HepG2 (cell line): ENCODE data around the gene CSNK1D. TPM values are rescaled to one million over a fixed set of nuclear protein-coding genes. Genes with fewer than 3 reads are reported as not detected.

Experiments used
- ARID2 ChIP-seq: sonication (generic); formaldehyde crosslinking; IDR thresholded peaks from 2 replicates; pipeline ENCODE4 v1.8.1; 2022; ENCODE audit warnings: mild to moderate bottlenecking, missing genetic modification reagents, borderline replicate concordance
- BCL6 ChIP-seq: IDR thresholded peaks from 2 replicates; pipeline ENCODE4 v1.6.1; 2016; ENCODE audit warnings: missing genetic modification reagents, missing compliant biosample characterization
- BRD4 ChIP-seq: sonication (generic); formaldehyde crosslinking; IDR thresholded peaks from 2 replicates; pipeline ENCODE4 v1.4.0; 2020; ENCODE audit warnings: missing genetic modification reagents
- CENPX ChIP-seq: sonication (generic); formaldehyde crosslinking; IDR thresholded peaks from 2 replicates; pipeline ENCODE4 v1.9.0; 2021; ENCODE audit warnings: mild to moderate bottlenecking, missing genetic modification reagents, moderate library complexity
- CREB1 ChIP-seq, 2 experiments: fragments of 450-650 bp in 1 of 2; IDR thresholded peaks; 2 replicates each; pipeline ENCODE4 v1.6.1; 2016 to 2017; ENCODE audit warnings: control low read depth in 1 of 2, mild to moderate bottlenecking in 1 of 2, missing compliant biosample characterization in 1 of 2, missing genetic modification characterization in 1 of 2
- HIVEP1 ChIP-seq: sonication (generic); formaldehyde crosslinking; IDR thresholded peaks from 2 replicates; pipeline ENCODE4 v1.4.0; 2020; ENCODE audit warnings: mild to moderate bottlenecking, missing genetic modification reagents
- HMG20A ChIP-seq: IDR thresholded peaks from 2 replicates; pipeline ENCODE4 v1.6.1; 2016; ENCODE audit warnings: borderline replicate concordance
- IRF2 ChIP-seq: IDR thresholded peaks from 2 replicates; pipeline ENCODE4 v1.6.1; 2018; ENCODE audit warnings: missing genetic modification reagents, missing compliant biosample characterization
- KAT7 ChIP-seq: IDR thresholded peaks from 2 replicates; pipeline ENCODE4 v1.6.1; 2018; ENCODE audit warnings: borderline replicate concordance, missing compliant biosample characterization
- KDM3A ChIP-seq: IDR thresholded peaks from 2 replicates; pipeline ENCODE4 v1.6.1; 2018; ENCODE audit warnings: low read depth, missing compliant biosample characterization
- KDM4B ChIP-seq: sonication (generic); formaldehyde crosslinking; IDR thresholded peaks from 2 replicates; pipeline ENCODE4 v1.4.0; 2020; ENCODE audit warnings: missing genetic modification reagents
- NCOA5 ChIP-seq: sonication (generic); formaldehyde crosslinking; IDR thresholded peaks from 2 replicates; pipeline ENCODE4 v1.4.0; 2020; ENCODE audit warnings: missing genetic modification reagents
- NFE2 ChIP-seq: sonication (generic); formaldehyde crosslinking; IDR thresholded peaks from 2 replicates; pipeline ENCODE4 v1.4.0; 2020; ENCODE audit warnings: missing genetic modification reagents
- NFYB ChIP-seq: sonication (generic); formaldehyde crosslinking; IDR thresholded peaks from 2 replicates; pipeline ENCODE4 v1.4.0; 2020; ENCODE audit warnings: missing genetic modification reagents
- SAFB2 ChIP-seq: sonication (generic); formaldehyde crosslinking; IDR thresholded peaks from 2 replicates; pipeline ENCODE4 v1.5.1; 2020; ENCODE audit warnings: missing genetic modification reagents, low read depth, mild to moderate bottlenecking, borderline replicate concordance
- SNAI1 ChIP-seq: sonication (generic); formaldehyde crosslinking; IDR thresholded peaks from 2 replicates; pipeline ENCODE4 v1.5.0; 2020; ENCODE audit warnings: mild to moderate bottlenecking, missing genetic modification reagents, borderline replicate concordance
- SSRP1 ChIP-seq: IDR thresholded peaks from 2 replicates; pipeline ENCODE4 v1.6.1; 2016; ENCODE audit warnings: control low read depth
- TARDBP ChIP-seq: sonication (generic); formaldehyde crosslinking; IDR thresholded peaks from 2 replicates; pipeline ENCODE4 v1.8.0; 2022; ENCODE audit warnings: mild to moderate bottlenecking, missing genetic modification reagents
- TCF7 ChIP-seq: sonication (generic); IDR thresholded peaks from 2 replicates; pipeline ENCODE4 v1.6.1; 2016; ENCODE audit warnings: antibody characterized with exemption, low read depth
- TOPORS ChIP-seq: sonication (generic); formaldehyde crosslinking; IDR thresholded peaks from 2 replicates; pipeline ENCODE4 v1.8.0; 2023; ENCODE audit warnings: mild to moderate bottlenecking, missing genetic modification reagents
- ZBTB3 ChIP-seq: sonication (generic); formaldehyde crosslinking; IDR thresholded peaks from 2 replicates; pipeline ENCODE4 v1.4.0; 2020; ENCODE audit warnings: low read depth, mild to moderate bottlenecking, moderate library complexity, missing genetic modification reagents, borderline replicate concordance
- ZNF331 ChIP-seq: sonication (generic); formaldehyde crosslinking; IDR thresholded peaks from 2 replicates; pipeline ENCODE4 v1.4.0; 2020; ENCODE audit warnings: missing genetic modification reagents
- ZNF512 ChIP-seq: sonication (generic); formaldehyde crosslinking; IDR thresholded peaks from 2 replicates; pipeline ENCODE4 v1.4.0; 2020; ENCODE audit warnings: mild to moderate bottlenecking, missing genetic modification reagents
- ZNF549 ChIP-seq: sonication (generic); formaldehyde crosslinking; IDR thresholded peaks from 2 replicates; pipeline ENCODE4 v1.5.0; 2020; ENCODE audit warnings: missing genetic modification reagents
- ZNF605 ChIP-seq: sonication (generic); formaldehyde crosslinking; IDR thresholded peaks from 2 replicates; pipeline ENCODE4 v1.8.0; 2022; ENCODE audit warnings: mild to moderate bottlenecking, missing genetic modification reagents
- ZNF672 ChIP-seq: sonication (generic); formaldehyde crosslinking; IDR thresholded peaks from 2 replicates; pipeline ENCODE4 v1.8.1; 2022; ENCODE audit warnings: missing genetic modification reagents
- ZNF713 ChIP-seq: sonication (generic); formaldehyde crosslinking; IDR thresholded peaks from 2 replicates; pipeline ENCODE4 v1.4.0; 2020; ENCODE audit warnings: mild to moderate bottlenecking, missing genetic modification reagents
- ZNF737 ChIP-seq: sonication (generic); formaldehyde crosslinking; IDR thresholded peaks from 2 replicates; pipeline ENCODE4 v1.5.0; 2020; ENCODE audit warnings: missing genetic modification reagents, mild to moderate bottlenecking, borderline replicate concordance
- ZSCAN22 ChIP-seq: sonication (generic); formaldehyde crosslinking; IDR thresholded peaks from 2 replicates; pipeline ENCODE4 v1.4.0; 2020; ENCODE audit warnings: mild to moderate bottlenecking, missing genetic modification reagents
- polyA plus RNA-seq, 8 experiments: library from polyadenylated mRNA; depleted of rRNA in 3 of 8; stranded (reverse) in 7 of 8; unstranded in 1 of 8; fragments of >200 nt; fragmentation: Illumina TruSeq in 4 of 8; extraction: Trizol in 4 of 8; gene quantifications; 2 replicates each; pipeline versions ENCODE4 v1.2.1 to v1.2.3, GENCODE V29; 2011 to 2016; ENCODE audit warnings: low read depth in 4 of 8, missing spikeins in 1 of 8, mixed read lengths in 1 of 8; ENCODE audit not compliant: insufficient read depth in 1 of 8
- total RNA-seq, 5 experiments: library from RNA; depleted of rRNA; stranded (reverse); fragments of >200 nt; fragmentation: Illumina TruSeq; extraction: Trizol; gene quantifications; 2 replicates each; pipeline ENCODE4 v1.2.3, GENCODE V29; 2016; ENCODE audit warnings: low read depth in 1 of 5
- TF ChIP-seq, protein P1 (sequence below): sonication (generic); formaldehyde crosslinking; IDR thresholded peaks from 2 replicates; pipeline ENCODE4 v1.4.0; 2020; ENCODE audit warnings: mild to moderate bottlenecking, low read depth, missing genetic modification reagents

CSNK1D gene
- total and polyA plus RNA-seq, 2 of the 13 experiments (the other 11 are each of a cell fraction or from before 2014, with no cell fraction given): 31.5 to 128 TPM

DNA sequence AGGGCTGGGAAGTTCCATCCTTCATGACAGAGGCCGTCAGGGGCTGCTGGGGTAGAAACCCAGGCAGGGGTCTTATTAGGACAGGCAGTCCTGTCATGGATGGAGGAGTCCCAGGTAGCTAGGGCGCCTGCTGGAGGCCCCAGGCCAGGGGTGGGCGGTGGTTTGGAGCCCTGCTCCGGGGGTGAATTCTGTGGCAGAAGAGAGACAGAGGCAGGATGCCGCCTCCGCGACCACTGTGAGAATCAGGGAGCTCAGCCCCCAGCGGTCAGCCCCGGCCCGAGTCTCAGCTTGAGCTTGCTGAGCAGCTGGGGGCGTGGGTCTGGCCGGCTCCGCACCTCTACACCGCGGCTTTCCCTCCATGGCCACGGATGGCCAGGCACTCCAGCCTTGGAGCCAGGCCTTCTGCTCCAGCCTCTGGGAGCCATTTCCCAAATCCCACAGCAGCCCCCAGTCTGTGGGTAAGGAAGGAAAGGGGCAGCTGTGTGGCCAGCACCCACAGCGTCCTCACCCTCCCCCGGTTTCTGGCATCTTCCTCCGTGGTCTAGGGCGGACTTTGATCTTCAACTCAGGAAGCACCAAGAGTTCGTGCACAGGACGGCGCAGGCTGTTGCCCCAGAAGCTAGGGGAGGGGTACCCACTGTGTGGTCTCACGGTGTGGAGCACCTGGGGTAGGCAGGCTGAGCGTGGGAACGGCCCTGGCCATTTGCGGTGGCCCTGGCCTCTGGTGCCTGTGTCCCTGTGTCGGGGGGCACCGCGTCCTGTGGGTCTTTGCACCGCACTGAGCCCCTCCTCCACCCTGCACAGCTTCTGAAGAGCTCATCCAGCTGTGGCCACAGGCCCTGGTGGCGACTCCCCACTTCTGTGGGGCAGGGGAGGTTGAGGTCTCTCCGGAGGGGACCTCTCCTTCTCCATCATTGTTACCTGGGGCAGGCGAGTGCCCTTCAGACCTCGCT is 29.8 kb upstream of the CSNK1D start (continued):
- no peak for TF ChIP-seq ZNF512 (CRISPR knock-in tag)
- TF ChIP-seq ZSCAN22 (CRISPR knock-in tag): no peak
- no peak for TF ChIP-seq CENPX
- no peak for TF ChIP-seq TCF7
- 0 out of 2 replicates have a peak, but pooled peaks have one; percentile 37 for TF ChIP-seq KDM3A (CRISPR knock-in tag)
- TF ChIP-seq NFYB: no peak
- TF ChIP-seq SNAI1: no peak
- TF ChIP-seq TOPORS (CRISPR knock-in tag): no peak
- TF ChIP-seq SSRP1 (CRISPR knock-in tag): no peak
- TF ChIP-seq, protein P1, sequence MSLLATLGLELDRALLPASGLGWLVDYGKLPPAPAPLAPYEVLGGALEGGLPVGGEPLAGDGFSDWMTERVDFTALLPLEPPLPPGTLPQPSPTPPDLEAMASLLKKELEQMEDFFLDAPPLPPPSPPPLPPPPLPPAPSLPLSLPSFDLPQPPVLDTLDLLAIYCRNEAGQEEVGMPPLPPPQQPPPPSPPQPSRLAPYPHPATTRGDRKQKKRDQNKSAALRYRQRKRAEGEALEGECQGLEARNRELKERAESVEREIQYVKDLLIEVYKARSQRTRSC (CRISPR knock-in tag): no peak
- TF ChIP-seq ZNF549: no peak
- TF ChIP-seq ZNF331 (CRISPR knock-in tag): no peak
- TF ChIP-seq HMG20A (CRISPR knock-in tag): peak; percentile 47; the same call in 1 of the 2 replicates
- TF ChIP-seq NFE2: no peak
- no peak for TF ChIP-seq SAFB2 (CRISPR knock-in tag)
- no peak for TF ChIP-seq ZNF672
- TF ChIP-seq CREB1 (IDR thresholded peaks at IDR 0.05): no peak
- TF ChIP-seq CREB1 (CRISPR knock-in tag; IDR thresholded peaks at IDR 0.05): no peak
- 0 out of 2 replicates have a peak, but pooled peaks have one; percentile 34 for TF ChIP-seq KAT7 (CRISPR knock-in tag)
- no peak for TF ChIP-seq ZNF713 (CRISPR knock-in tag)
- peak; percentile 24; the same call in 1 of the 2 replicates for TF ChIP-seq BCL6 (CRISPR knock-in tag)
- 0 out of 2 replicates have a peak, but pooled peaks have one; percentile 33 for TF ChIP-seq ZNF737 (CRISPR knock-in tag)
- no peak for TF ChIP-seq ZBTB3
- TF ChIP-seq KDM4B (CRISPR knock-in tag): no peak
- no peak for TF ChIP-seq ZNF605 (CRISPR knock-in tag)
- TF ChIP-seq NCOA5: no peak
- TF ChIP-seq IRF2 (CRISPR knock-in tag): no peak
- peak; percentile 83 for TF ChIP-seq BRD4 (CRISPR knock-in tag)
- peak; percentile 55; the same call in 1 of the 2 replicates for TF ChIP-seq HIVEP1 (CRISPR knock-in tag)
- peak; percentile 68; the same call in 1 of the 2 replicates for TF ChIP-seq TARDBP (CRISPR knock-in tag)
- no peak for TF ChIP-seq ARID2 (CRISPR knock-in tag)
